ENCODE data around the gene AURKA.

Gene AURKA

DNA sequence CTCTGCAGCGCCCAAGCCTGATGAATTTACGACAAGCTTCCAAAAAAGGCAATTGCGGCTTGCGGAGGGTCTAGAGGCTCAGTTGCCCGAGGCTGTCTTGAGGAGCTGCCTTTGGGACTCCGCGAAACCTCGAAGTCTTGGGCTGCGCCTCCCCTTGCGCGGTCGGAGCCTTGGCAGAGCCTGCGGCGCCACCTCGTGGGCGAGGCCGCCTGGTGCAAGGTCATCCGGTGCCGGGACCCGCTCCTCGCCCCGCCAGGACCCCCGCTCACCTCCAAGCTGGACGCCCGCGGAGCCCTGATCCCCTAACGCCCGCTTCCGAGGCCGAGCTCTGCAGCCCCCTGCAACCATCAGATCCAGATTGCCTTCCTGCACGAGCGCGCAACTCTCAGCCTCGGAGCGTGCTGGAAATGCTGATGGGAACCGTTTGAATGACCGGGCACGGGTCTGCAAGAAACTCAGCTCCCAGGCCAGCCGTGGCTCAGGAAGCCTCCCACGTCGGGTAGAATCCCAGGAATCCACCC lies 48.1 kb downstream of the AURKA start:
- TF ChIP-seq GATA3 (IDR thresholded peaks at IDR 0.05; ENCODE audit: low read depth, low read length) (no peak), GATA2 (IDR thresholded peaks at IDR 0.05; ENCODE audit: low read depth, low read length) (no peak)

DNA sequence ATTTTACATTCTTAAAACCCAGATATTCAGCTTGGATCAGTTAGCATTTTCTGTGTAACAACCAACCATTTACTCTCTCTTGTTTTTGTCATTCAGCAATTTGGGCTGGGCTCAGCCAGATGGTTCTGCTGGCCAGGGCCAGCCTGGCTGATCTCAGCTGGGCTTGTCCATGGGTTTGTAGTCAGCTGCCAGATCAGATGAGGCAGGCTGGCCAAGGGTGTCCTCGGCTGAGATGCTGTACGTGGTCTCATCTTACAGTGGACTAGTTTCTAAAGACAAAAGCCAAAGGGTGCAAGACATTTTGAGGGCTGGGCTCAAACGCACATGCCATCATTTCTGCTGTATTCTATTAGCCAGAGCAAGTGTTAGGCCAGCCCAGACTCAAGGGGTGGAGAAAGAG lies 49.2 kb downstream of the AURKA start:
- TF ChIP-seq GATA3 (IDR thresholded peaks at IDR 0.05; ENCODE audit: low read depth, low read length), result no peak
- no peak for TF ChIP-seq GATA2 (IDR thresholded peaks at IDR 0.05; ENCODE audit: low read depth, low read length)

DNA sequence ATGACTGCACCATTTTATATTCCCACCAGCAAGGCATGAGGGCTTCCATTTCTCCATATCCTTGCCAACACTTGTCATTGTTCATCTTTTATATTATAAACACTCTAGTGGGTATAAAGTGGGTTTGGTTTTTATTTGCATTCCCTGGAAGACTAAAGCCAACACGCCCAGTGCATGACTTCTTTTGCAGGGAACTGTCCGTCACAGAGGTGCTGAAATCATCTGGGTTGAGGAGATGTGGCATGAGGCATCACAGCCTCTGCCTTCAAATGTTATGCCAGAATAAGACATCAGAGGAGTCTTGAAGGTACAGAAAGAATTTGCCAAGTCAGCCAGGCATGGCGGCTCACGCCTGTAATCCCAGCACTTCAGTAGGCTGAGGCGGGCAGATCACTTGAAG lies 63.2 kb downstream of the AURKA start:
- TF ChIP-seq GATA2 (IDR thresholded peaks at IDR 0.05; ENCODE audit: low read depth, low read length) (no peak), GATA3 (IDR thresholded peaks at IDR 0.05; ENCODE audit: low read depth, low read length) (no peak)

DNA sequence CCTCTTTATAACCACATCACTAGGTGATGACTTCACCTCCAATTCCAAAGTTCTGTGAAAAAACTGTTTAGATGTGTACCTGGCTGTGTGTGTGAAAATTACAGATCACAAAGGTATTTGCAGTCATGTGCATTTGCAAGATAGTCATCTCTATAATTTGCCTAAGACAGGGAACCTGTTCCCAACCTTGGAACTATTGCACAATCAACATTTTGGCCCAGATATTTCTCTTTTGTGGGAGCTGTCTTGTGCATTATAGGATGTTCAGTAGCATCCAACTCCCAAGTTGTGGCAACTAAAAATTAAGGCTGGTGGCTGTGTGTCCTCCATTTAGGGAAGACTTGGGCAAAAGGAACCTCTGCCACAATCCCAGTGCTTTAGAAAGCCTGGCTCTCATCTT lies 67.2 kb downstream of the AURKA start:
- TF ChIP-seq GATA2 (IDR thresholded peaks at IDR 0.05; ENCODE audit: low read depth, low read length) (no peak), GATA3 (IDR thresholded peaks at IDR 0.05; ENCODE audit: low read depth, low read length) (no peak)

DNA sequence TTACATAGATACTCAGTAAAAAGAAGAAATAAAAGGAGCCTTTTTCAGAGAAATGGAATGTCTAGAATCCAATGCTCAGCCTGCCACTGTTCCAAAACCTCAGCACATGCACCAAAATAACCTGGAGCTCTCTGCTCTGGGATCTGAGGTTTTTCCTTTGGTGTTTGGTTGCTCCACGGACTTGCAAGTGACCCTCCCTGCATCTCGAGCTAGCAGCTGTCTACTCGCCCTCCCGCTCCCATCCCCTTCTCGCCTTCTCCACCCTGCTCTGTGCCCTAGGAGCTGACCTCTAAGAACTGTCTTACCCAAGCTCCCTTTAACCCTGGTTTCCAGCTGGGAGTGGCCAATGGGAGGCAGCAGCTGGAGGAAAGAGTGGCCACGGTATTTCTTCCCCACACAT lies 68.4 kb downstream of the AURKA start:
- TF ChIP-seq GATA2 (IDR thresholded peaks at IDR 0.05; ENCODE audit: low read depth, low read length), result no peak
- no peak for TF ChIP-seq GATA3 (IDR thresholded peaks at IDR 0.05; ENCODE audit: low read depth, low read length)

DNA sequence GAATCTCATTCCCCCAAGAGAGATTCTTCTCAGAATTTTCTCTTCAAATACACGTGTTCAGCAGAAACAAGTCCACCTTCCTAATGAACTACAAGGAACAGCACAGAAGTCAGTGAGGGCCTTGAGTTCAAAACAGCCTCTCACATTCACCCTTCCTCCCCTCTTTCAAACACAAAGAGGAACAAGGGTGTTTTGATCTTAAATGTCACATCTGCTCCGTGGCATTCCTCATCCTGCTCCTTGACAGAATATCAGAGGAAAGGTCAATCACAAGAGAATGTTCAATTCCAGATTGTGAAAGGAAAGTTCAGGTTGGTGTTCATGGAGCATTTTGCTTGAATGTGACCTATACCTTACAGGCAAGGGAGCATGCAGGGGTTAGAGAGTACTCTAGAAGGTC lies 68.8 kb downstream of the AURKA start:
- TF ChIP-seq GATA3 (IDR thresholded peaks at IDR 0.05; ENCODE audit: low read depth, low read length), result no peak

DNA sequence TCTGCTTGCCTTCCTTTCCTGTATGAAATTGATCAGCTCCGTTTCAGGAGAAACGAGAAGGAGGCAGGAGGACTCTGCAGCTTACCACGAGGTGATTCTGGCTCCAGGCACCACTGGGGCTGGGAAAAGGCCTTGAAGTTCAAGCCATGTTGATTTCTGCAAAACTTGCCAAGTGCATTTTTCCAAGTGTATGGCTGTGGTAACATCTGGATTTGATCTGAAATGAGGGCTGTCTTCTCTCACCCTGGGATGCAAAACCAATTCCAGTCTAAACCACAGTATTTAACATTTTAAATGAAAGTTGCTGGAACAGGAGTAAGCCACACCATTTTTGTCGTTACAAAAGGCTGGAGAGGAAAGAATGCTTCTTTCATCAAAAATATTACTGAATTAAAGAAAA lies 69.3 kb downstream of the AURKA start:
- TF ChIP-seq GATA2 (IDR thresholded peaks at IDR 0.05; ENCODE audit: low read depth, low read length) (no peak), GATA3 (IDR thresholded peaks at IDR 0.05; ENCODE audit: low read depth, low read length) (no peak)
